HepG2 (cell line): ENCODE results near the gene MTHFD1L. TPM values are rescaled to one million over a fixed set of nuclear protein-coding genes. Genes with fewer than 3 reads are reported as not detected.

Experiments
- CC2D1A ChIP-seq: sonication (generic); formaldehyde crosslinking; IDR thresholded peaks from 2 replicates; pipeline ENCODE4 v1.8.1; 2023; ENCODE audit warnings: mild to moderate bottlenecking, missing genetic modification reagents
- EP300 ChIP-seq, 3 experiments: sonication (generic) in 1 of 3; formaldehyde crosslinking in 1 of 3; IDR thresholded peaks; 2 replicates each; pipeline versions ENCODE4 v1.5.1 to v1.6.1; 2011 to 2020; ENCODE audit warnings: low read depth in 2 of 3, low read length in 2 of 3, borderline replicate concordance in 1 of 3, improper control_type of control experiment in 1 of 3, mild to moderate bottlenecking in 1 of 3, missing genetic modification reagents in 1 of 3, moderate library complexity in 1 of 3
- ESRRA ChIP-seq: sonication (generic); formaldehyde crosslinking; IDR thresholded peaks from 2 replicates; pipeline ENCODE4 v1.5.1; 2020; ENCODE audit warnings: mild to moderate bottlenecking, low read depth, missing genetic modification reagents
- GMEB1 ChIP-seq: sonication (generic); formaldehyde crosslinking; IDR thresholded peaks from 2 replicates; pipeline ENCODE4 v1.5.1; 2020; ENCODE audit warnings: missing genetic modification reagents, mild to moderate bottlenecking, borderline replicate concordance
- KDM4B ChIP-seq: sonication (generic); formaldehyde crosslinking; IDR thresholded peaks from 2 replicates; pipeline ENCODE4 v1.4.0; 2020; ENCODE audit warnings: missing genetic modification reagents
- KIAA2018 ChIP-seq: sonication (generic); formaldehyde crosslinking; IDR thresholded peaks from 2 replicates; pipeline ENCODE4 v1.5.0; 2020; ENCODE audit warnings: mild to moderate bottlenecking, missing genetic modification reagents, borderline replicate concordance
- PAF1 ChIP-seq: IDR thresholded peaks from 2 replicates; pipeline ENCODE4 v1.6.1; 2016; ENCODE audit warnings: missing genetic modification reagents, missing compliant biosample characterization
- RCOR2 ChIP-seq: IDR thresholded peaks from 2 replicates; pipeline ENCODE4 v1.6.1; 2016; ENCODE audit warnings: missing biosample characterization, missing genetic modification reagents
- SATB2 ChIP-seq: sonication (generic); formaldehyde crosslinking; IDR thresholded peaks from 2 replicates; pipeline ENCODE4 v1.5.0; 2020; ENCODE audit warnings: missing genetic modification reagents
- TRAFD1 ChIP-seq: sonication (generic); formaldehyde crosslinking; IDR thresholded peaks from 2 replicates; pipeline ENCODE4 v1.5.1; 2020; ENCODE audit warnings: missing genetic modification reagents, mild to moderate bottlenecking, borderline replicate concordance
- ZMYM3 ChIP-seq: sonication (generic); formaldehyde crosslinking; IDR thresholded peaks from 2 replicates; pipeline ENCODE4 v1.5.1; 2020; ENCODE audit warnings: mild to moderate bottlenecking, missing genetic modification reagents
- ZNF513 ChIP-seq: sonication (generic); formaldehyde crosslinking; conservative IDR thresholded peaks from 2 replicates; pipeline ENCODE4 v1.5.0; 2020; ENCODE audit warnings: missing genetic modification reagents
- ZNF597 ChIP-seq: sonication (generic); formaldehyde crosslinking; IDR thresholded peaks from 2 replicates; pipeline ENCODE4 v1.5.0; 2020; ENCODE audit warnings: missing genetic modification reagents
- ZNF891 ChIP-seq: sonication (generic); formaldehyde crosslinking; IDR thresholded peaks from 2 replicates; pipeline ENCODE4 v1.5.0; 2020; ENCODE audit warnings: mild to moderate bottlenecking, missing genetic modification reagents
- polyA plus RNA-seq, 8 experiments: library from polyadenylated mRNA; depleted of rRNA in 3 of 8; stranded (reverse) in 7 of 8; unstranded in 1 of 8; fragments of >200 nt; fragmentation: Illumina TruSeq in 4 of 8; extraction: Trizol in 4 of 8; gene quantifications; 2 replicates each; pipeline versions ENCODE4 v1.2.1 to v1.2.3, GENCODE V29; 2011 to 2016; ENCODE audit warnings: low read depth in 4 of 8, missing spikeins in 1 of 8, mixed read lengths in 1 of 8; ENCODE audit not compliant: insufficient read depth in 1 of 8
- total RNA-seq, 5 experiments: library from RNA; depleted of rRNA; stranded (reverse); fragments of >200 nt; fragmentation: Illumina TruSeq; extraction: Trizol; gene quantifications; 2 replicates each; pipeline ENCODE4 v1.2.3, GENCODE V29; 2016; ENCODE audit warnings: low read depth in 1 of 5

The MTHFD1L gene
- total and polyA plus RNA-seq, 2 of the 13 experiments (the other 11 are each of a cell fraction or from before 2014, with no cell fraction given): 24.0 to 39.6 TPM

GRCh38 chr6:151060096-151060765 is 194.7 kb downstream of the MTHFD1L start (continued):
- no peak for TF ChIP-seq KIAA2018
- no peak for TF ChIP-seq CC2D1A (CRISPR knock-in tag)
- TF ChIP-seq EP300 (IDR thresholded peaks at IDR 0.05; ENCODE audit: low read depth in 2 of 2, low read length in 2 of 2): peak; percentile 32 to 93; a peak in 2 of 4 replicates
- TF ChIP-seq EP300 (CRISPR knock-in tag; IDR thresholded peaks at IDR 0.05; ENCODE audit: borderline replicate concordance): peak; percentile 79
- no peak for TF ChIP-seq PAF1
- no peak for TF ChIP-seq ZNF597 (CRISPR knock-in tag)
- TF ChIP-seq ESRRA (CRISPR knock-in tag): no peak
- no peak for TF ChIP-seq ZNF891 (CRISPR knock-in tag)
- TF ChIP-seq RCOR2 (CRISPR knock-in tag): 0 out of 2 replicates have a peak, but pooled peaks have one; percentile 34
- no peak for TF ChIP-seq GMEB1 (CRISPR knock-in tag)
- no peak for TF ChIP-seq SATB2 (CRISPR knock-in tag)
- no peak for TF ChIP-seq ZMYM3 (CRISPR knock-in tag)
- no peak for TF ChIP-seq ZNF513 (CRISPR knock-in tag)
- no peak for TF ChIP-seq TRAFD1
- no peak for TF ChIP-seq KDM4B (CRISPR knock-in tag)
